Ovary (tissue), 9 donors: ENCODE results near the gene RASGRP1. TPM values are rescaled to one million over a fixed set of nuclear protein-coding genes. Genes with fewer than 3 reads are reported as not detected.

Source experiments
- DNase-seq, 5 donors: peaks; one replicate each; pipeline ENCODE4 v3.0.0-alpha.2; 2019 to 2020
- H3K27ac ChIP-seq, 2 donors: fragments of 200-600 bp; one replicate each; pipeline versions ENCODE4 v1.5.1 to v1.8.0; 2019 to 2022
- H3K27me3 ChIP-seq: fragments of 200-600 bp; one replicate; pipeline ENCODE4 v1.8.0; 2022
- H3K36me3 ChIP-seq: fragments of 200-600 bp; sonication (generic); one replicate; pipeline ENCODE4 v1.5.1; 2019
- H3K4me1 ChIP-seq: one replicate; pipeline ENCODE4 v1.8.1; 2013; ENCODE audit warnings: mild to moderate bottlenecking, moderate library complexity; ENCODE audit not compliant: insufficient read depth
- H3K4me3 ChIP-seq: fragments of 200-600 bp; sonication (generic); one replicate; pipeline ENCODE4 v1.5.1; 2017
- H3K9me3 ChIP-seq, 2 donors: fragments of 200-600 bp in 1 of 2; sonication (generic) in 1 of 2; one replicate each; pipeline versions ENCODE4 v1.5.1 to v1.8.1; 2013 to 2019; ENCODE audit warnings: mild to moderate bottlenecking in 1 of 2, moderate library complexity in 1 of 2
- EP300 ChIP-seq: sonication (generic); formaldehyde crosslinking; IDR thresholded peaks from one replicate; pipeline ENCODE4 v1.6.1; 2017; ENCODE audit warnings: antibody characterized with exemption
- POLR2A ChIP-seq: fragments of 450-650 bp; IDR thresholded peaks from one replicate; pipeline ENCODE4 v1.6.1; 2017; ENCODE audit warnings: antibody characterized with exemption, mild to moderate bottlenecking, moderate library complexity
- WGBS, 3 donors: extraction: QIAGEN DNeasy Blood & Tissue Kit in 1 of 3; methylation state at CpG; one replicate each; pipeline versions ENCODE4 v1.1.5 to v1.1.7; 2013 to 2017; 5-methylcytosine and 5-hydroxymethylcytosine counted together
- intact Hi-C, 4 donors: fragments of 100-400 bp; cut with DNase I; formaldehyde crosslinking; loops; one replicate each; pipeline versions ENCODE4 v1.11.0 to v1.15.1; 2022 to 2023
- polyA plus RNA-seq, 2 donors: library from polyadenylated mRNA; stranded (reverse); fragments of 200-250 nt in 1 of 2; fragments of 350-450 nt in 1 of 2; fragmentation: Illumina TruSeq in 1 of 2; extraction: RNeasy Lipid Tissue Mini Kit (QIAGEN cat#74804) in 1 of 2; gene quantifications; one replicate each; pipeline ENCODE4 v1.2.3, GENCODE V29; 2013 to 2014
- total RNA-seq, 7 donors: library from RNA; depleted of rRNA in 2 of 7; stranded (reverse); fragments of >200 nt in 2 of 7; fragmentation: NEBNext Ultra II Directional in 3 of 7; extraction: Animal tissue kit (Norgen Biotek cat#: 25700) in 3 of 7; gene quantifications; one replicate each; pipeline versions ENCODE4 v1.1.0 to v1.2.4, GENCODE V29; 2016 to 2023
- TF ChIP-seq, protein P1 (sequence below), 3 donors: fragments of 450-650 bp in 2 of 3; fragments of 200-600 bp in 1 of 3; IDR thresholded peaks; one replicate each; pipeline versions ENCODE4 v1.5.1 to v1.8.0; 2016 to 2022; ENCODE audit warnings: antibody characterized with exemption in 3 of 3, mild to moderate bottlenecking in 1 of 3
- donor health status: DM: no; HTN: no; CAD: no; lungs with moderate emphysema.
- donor health status: DM: no; HTN: no; CAD: no.
- donor health status: Bipolar disorder and iron deficiency.
- donor health status: DM: yes; HTN: yes; CAD: no.
- donor health status: DM: no; HTN: no; CAD: no.
- donor health status: DM: yes; HTN: yes; CAD: no.

RASGRP1 gene
- total and polyA plus RNA-seq, 9 donors: 0.13 to 15.5 (median 1.0) TPM

DNA sequence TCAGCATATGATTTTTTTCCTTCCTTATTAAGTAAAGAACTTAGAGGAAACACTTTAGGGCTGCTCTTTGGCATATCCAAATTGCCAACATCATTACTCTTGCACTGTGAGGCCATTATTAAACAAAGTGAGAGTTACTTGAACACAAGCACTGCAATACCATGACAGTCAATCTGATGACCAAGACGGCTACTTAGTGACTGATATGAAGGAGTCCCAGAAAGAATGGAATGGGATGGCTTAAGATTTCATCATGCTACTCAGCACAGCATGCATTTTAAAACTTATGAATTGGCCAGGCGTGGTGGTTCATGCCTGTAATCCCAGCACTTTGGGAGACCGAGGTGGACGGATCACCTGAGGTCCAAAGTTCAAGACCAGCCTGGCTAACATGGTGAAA lies 55.5 kb downstream of the RASGRP1 start:
- H3K9me3 ChIP-seq: no peaks in the 10 kb centered on the region
- TF ChIP-seq, protein P1, sequence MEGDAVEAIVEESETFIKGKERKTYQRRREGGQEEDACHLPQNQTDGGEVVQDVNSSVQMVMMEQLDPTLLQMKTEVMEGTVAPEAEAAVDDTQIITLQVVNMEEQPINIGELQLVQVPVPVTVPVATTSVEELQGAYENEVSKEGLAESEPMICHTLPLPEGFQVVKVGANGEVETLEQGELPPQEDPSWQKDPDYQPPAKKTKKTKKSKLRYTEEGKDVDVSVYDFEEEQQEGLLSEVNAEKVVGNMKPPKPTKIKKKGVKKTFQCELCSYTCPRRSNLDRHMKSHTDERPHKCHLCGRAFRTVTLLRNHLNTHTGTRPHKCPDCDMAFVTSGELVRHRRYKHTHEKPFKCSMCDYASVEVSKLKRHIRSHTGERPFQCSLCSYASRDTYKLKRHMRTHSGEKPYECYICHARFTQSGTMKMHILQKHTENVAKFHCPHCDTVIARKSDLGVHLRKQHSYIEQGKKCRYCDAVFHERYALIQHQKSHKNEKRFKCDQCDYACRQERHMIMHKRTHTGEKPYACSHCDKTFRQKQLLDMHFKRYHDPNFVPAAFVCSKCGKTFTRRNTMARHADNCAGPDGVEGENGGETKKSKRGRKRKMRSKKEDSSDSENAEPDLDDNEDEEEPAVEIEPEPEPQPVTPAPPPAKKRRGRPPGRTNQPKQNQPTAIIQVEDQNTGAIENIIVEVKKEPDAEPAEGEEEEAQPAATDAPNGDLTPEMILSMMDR (IDR thresholded peaks at IDR 0.05): no peak
- TF ChIP-seq POLR2A (no peak), EP300 (no peak)
- H3K36me3 ChIP-seq: no peaks in the 10 kb centered on the region
- no peak overlapping the region for H3K27ac ChIP-seq
- no peak for DNase-seq
- H3K4me3 ChIP-seq: no peak overlapping the region
- no peaks in the 10 kb centered on the region for H3K4me1 ChIP-seq
- WGBS, 3 donors: 90 to 91% (median 90%) methylated on average over 4 of the region's 4 CpGs
- intact Hi-C loops: no loop called here
- no peaks in the 10 kb centered on the region for H3K27me3 ChIP-seq

DNA sequence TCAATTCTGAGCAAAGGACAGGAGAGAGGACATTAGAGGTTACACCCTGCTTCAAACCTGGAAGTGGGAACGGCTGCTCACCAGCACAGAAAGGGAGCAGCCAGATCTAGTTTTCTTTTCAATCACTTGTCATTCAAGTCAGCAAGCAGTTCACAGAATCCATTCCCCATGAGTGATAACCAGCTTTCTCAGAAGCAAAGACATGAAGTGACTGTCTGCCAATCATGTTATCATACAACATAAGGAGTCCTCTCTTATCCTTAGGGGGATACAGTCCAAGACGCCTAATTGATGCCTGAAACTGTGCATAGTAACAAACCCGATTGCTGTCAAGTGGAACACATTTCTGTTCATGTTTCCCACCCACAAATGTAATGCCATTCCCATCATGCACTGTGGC lies 56.0 kb downstream of the RASGRP1 start:
- Histone ChIP-seq H3K27ac (no peak overlapping the region), H3K36me3 (no peaks in the 10 kb centered on the region), H3K4me3 (no peak overlapping the region), H3K9me3 (no peaks in the 10 kb centered on the region), H3K27me3 (no peaks in the 10 kb centered on the region), H3K4me1 (no peaks in the 10 kb centered on the region)
- 68 to 87% (median 79%) methylated on average over 3 of the region's 3 CpGs for WGBS, 3 donors
- no peak for TF ChIP-seq EP300
- TF ChIP-seq, protein P1 (IDR thresholded peaks at IDR 0.05): no peak
- no peak for TF ChIP-seq POLR2A
- no peak for DNase-seq
- intact Hi-C loops: no loop called here

DNA sequence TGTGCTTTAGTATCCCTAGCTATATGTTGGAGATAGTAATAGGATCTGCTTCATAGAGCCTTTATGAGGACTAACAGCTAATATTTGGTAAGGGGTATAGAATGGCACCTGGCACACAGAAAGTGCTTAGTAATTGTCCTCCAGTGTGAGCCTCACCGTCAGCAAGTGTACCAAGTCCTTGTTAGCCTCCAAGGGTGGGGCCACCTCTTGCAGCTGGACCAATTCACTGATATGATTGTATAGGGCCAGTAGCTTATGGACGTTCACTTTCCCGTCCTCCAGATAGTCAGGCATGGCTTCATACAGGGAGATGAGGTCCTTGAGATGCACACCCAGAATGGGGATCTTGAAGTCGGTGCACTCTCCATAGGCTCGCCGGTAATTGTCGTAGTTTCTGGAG lies 57.0 kb downstream of the RASGRP1 start:
- no peak for DNase-seq
- intact Hi-C loops: no loop called here
- H3K9me3 ChIP-seq: no peaks in the 10 kb centered on the region
- no peak overlapping the region for H3K27ac ChIP-seq
- H3K4me1 ChIP-seq: no peaks in the 10 kb centered on the region
- WGBS, 3 donors: 81 to 88% (median 87%) methylated on average over 7 of the region's 7 CpGs
- TF ChIP-seq EP300 (no peak), POLR2A (no peak)
- TF ChIP-seq, protein P1 (IDR thresholded peaks at IDR 0.05): no peak
- H3K4me3 ChIP-seq: no peak overlapping the region
- H3K36me3 ChIP-seq: no peaks in the 10 kb centered on the region
- H3K27me3 ChIP-seq: no peaks in the 10 kb centered on the region

DNA sequence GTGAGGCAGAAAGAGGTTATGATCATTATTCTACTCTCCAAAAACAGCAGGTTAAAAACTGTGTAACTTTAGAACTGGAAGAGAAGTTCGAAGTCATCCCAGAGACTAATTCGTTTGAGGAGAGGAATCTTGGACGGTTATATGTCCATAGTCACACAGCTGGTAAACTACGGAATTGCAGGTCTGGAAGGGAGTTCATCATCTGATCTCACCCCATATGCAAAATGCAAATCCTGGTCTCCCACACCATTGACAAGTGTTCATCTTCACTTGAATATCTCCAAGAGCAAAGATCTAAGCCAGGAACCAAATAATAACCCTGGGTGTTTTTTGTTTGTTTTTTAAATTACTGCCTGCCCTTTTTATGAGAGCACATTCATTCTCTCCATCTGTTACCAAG lies 57.6 kb downstream of the RASGRP1 start:
- Histone ChIP-seq H3K4me3 (no peak overlapping the region), H3K27ac (no peak overlapping the region), H3K36me3 (no peaks in the 10 kb centered on the region), H3K27me3 (no peaks in the 10 kb centered on the region), H3K9me3 (no peaks in the 10 kb centered on the region), H3K4me1 (no peaks in the 10 kb centered on the region)
- WGBS, 3 donors: 13 to 23% (median 19%) methylated on average over 4 of the region's 4 CpGs
- TF ChIP-seq EP300: no peak
- TF ChIP-seq, protein P1 (IDR thresholded peaks at IDR 0.05): no peak
- TF ChIP-seq POLR2A: no peak
- no peak for DNase-seq
- intact Hi-C loops: no loop called here
